HG03060 (cell line): ENCODE results near the gene KRT2.

ENCODE experiments used
- ATAC-seq: cut with Tn5 transposase; IDR thresholded peaks from one replicate; pipeline ENCODE4 v1.9.1; 2021; ENCODE audit warnings: low read depth, moderate number of reproducible peaks; ENCODE audit not compliant: unreplicated experiment

The KRT2 gene

DNA sequence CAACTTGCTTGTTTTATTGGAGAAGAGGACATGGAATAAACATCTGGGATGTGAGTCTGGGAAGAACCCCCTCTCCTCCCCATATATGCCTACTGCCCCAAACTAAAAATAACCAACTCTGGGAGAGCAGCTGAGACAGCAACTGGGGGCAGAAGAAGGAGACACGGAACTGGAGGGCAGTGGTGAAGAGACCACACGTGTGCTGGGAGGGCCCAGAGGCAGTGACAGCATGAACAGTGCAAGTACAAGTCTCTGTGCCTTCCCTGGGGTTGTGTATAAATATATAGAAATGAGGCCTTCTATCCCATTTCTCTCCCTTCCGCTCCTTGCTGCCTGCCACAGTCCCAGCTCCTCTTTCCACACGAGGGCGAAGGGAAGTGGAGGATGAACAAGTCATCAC lies 29.7 kb downstream of the KRT2 start:
- no peak for ATAC-seq

DNA sequence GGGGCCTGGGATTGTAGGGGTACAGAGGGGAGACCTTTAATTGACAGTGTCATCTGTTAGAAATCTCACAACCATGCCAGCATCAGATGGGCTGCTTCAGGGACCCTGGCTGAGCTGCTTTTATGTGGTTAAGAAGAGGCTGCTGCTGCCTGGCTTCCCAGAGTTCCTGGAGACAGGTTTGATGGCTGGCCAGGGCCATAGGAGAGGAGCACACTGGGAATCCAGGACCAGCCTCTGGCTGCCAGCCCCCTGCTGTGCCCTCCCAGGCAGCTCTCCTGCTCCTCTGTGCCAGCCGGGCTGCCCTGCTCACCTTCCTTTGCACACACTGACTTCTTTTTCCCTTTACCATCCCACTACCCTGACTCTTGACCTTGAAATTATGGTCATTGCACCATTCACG lies 33.1 kb downstream of the KRT2 start:
- no peak for ATAC-seq

DNA sequence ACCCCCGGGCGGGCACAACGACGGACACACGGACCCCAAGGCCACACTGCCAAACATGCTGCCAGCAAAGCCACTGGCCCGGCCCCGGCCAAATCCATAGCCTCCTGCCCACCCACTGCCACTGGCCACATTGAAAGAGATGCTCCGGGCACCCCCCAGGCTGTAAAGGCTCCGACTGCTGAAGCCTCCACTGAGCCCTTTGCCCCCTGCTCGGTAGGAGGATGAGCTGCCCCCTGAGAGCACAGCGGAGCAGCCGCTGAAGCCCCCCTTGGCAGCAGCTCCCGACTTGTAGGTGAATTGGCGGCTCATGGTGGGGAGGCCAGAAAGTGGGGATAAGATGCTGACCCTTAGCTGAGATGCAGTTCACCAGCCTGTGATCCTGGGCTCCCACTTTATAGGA lies 33.8 kb downstream of the KRT2 start, which contains the start of gene KRT73:
Gene KRT73, minus strand, starts transcription at position 344 of the 400 bp plus-strand sequence. Its CDS starts 35 bp downstream, at position 309.
- no peak for ATAC-seq

- no peak for ATAC-seq
These were observed 34.6 kb downstream of the KRT2 start for GRCh38 chr12:52617403-52617785.

DNA sequence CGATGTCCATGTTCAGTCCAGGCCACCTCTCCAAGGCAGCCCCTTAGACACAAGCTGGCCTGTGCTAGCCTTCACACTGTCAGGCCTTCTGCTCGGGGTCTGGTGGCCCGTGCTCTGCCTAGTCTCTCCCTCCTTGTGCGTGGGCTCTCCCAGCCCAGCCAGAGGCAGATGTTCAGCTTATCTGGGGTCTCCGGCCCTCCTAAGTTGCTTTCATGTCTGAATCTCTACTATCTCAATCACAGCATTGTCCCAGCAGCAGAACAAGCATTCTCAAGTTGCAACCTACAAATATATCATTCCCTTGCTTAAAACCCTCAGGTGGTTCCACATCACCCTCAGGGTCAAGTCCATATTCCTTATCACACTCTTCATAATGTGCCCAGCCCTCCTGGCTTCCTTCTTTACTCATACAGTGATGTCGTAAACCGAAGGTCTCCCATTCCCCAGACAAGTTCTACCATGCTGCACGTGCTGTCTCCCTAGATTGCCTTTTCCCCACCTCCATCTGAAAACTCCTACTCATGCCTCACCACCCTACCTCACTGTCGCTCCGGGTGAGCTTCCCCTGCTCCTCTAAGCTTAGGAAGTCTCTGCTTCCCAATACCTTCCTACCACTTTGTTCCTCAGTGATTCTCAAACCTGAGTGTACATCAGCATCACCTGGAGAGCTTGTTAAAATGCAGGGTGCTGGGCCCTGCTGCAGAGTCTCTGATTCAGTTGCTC lies 35.2 kb downstream of the KRT2 start:
- no peak for ATAC-seq

DNA sequence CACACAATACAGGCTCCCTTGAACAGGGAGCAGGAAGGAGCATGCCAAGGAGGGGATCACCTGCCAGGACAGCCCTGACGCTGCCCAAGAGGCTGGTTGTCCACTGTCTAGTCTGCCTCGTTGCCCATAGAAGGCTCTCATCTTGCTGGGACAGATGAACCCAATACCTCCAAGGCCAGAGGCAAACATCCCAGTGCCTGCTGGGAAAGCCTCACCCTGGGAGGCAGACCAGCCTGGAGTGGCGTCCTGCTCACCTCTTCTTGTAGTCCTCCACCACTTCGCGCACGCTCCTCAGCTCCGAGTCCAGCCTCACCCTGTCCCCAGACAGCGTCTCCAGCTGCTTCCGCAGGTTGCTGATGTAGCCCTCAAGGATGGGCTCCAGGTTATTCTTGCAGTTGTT lies 36.1 kb downstream of the KRT2 start:
- no peak for ATAC-seq

DNA sequence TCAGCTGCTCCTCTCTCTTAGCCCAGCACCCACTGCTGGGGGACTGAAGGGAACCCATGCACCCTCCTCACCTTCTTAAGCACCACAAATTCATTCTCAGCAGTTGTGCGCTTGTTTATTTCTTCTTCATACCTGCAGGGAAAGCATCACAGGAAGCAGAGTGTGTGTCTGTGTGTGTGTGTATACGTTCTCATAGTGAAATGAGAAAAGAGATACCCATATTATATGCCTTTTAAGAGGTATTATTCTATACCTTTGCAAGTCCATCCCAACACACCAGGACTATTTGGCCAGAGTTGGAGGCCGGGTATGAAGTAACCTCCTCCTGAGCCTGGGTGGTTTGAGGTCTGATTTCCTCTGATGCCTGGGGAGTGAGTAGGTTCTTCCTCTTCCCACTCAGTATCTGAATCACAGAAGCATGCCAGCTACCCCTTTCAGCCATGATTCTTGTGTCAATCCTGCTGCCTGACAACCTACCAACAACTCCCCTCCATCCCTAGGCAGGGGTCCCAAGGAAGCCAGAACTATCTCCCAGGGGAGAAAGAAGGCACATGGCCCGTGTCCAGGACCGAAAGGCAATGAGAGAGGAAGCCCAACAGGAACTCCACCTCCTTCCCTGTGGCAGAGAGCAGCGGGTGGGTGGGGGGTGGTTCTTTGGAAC lies 36.7 kb downstream of the KRT2 start:
- no peak for ATAC-seq

DNA sequence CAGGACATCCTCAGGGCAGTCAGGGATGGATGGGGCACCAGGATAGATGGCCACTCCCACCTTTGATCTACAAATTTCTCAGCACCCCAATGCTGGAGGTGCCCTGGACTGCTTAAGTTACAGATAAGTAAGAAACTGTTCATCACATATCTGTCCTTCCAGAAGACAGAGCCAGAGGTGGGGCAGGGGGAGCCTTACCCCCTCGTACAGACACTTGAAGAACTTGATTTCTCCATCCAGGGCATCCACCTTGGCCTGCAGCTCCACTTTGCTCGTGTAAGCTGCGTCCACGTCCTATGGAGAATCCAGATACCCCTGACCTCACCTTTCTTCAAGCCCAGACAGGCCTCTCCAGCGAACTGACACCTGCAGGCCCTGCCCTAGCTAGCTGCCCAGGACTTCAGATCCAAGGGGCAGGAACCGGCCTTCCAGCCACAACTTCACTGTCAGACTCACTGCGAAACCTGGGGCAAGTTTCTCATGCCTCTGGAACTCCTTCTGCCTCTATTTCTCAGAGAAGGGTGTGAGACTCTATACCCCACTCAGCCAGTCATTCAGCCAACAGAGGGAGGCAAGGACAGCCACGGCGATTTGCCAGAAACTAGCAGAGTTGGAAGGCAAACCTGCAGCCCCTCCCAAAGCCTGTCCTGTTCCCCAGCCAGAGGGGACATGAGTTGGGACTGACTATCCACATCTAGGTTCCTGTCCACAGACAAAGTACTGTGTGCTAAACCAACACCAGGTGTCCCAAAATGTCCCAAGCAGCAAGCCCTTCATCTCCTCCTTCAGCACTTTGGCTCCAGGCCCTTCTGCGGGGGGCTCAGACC lies 37.4 kb downstream of the KRT2 start:
- no peak for ATAC-seq

- ATAC-seq: no peak
These were observed 38.5 kb downstream of the KRT2 start for GRCh38 chr12:52613384-52614030.

GRCh38 chr12:52612431-52613383 lies 39.3 kb downstream of the KRT2 start:
- ATAC-seq: no peak

GRCh38 chr12:52611080-52611468 lies 40.9 kb downstream of the KRT2 start:
- ATAC-seq: no peak

DNA sequence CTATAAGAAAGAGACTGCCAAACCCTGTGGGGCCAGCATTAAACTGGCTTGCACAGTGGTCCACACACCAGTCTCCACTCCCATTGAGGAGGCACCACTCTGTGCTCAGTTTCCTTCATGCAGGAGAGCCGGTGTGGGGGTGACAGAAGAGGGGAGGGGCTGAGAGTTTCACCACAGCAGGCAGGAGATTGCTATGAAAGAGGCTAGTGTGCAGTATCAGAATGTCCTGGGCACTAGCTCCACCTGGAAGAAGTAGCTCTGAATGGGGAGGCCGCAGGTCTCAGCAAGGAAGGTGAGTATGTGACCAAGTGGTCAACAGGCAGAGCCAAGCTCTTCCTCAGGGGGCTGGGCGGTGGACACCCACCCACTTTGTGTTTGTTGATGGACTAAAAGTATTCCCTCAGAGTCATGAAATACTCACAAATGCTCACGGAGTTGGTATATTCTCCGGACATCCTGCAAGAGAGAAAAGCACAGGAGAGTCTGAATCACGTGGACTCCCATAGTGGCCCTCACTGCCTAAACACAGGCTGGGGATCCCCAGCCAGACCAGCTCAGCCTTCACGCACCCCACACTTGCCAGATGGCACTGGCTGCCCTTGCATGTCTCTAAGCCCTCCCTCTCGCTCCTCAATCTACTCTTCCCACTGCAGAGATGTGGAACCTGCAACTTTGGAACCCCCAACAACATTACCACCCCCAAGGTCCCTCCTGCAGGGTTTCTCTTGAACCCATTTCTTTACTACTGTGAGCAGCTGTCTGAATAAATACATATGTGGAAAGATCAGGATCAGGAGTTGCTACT lies 43.0 kb downstream of the KRT2 start:
- no peak for ATAC-seq

DNA sequence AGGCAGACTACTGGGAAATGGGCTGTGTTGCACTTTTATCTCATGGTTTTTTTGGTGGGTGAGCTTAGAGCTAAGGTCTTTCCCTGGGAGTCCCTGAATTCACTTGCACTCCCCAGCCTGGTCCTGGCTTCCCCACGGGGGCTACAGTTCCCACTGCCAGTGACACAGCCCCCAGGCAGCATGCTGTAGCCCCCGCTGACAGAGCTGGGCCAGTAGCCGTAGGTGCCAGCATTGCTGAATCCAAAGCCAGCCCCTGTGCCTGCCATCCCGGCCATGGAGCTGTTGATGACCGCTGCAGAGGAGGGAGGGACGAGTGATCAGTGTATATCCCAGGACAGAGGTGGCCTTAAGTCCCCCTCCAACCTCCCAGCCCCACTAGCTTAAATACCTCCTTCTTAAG lies 43.9 kb downstream of the KRT2 start:
- no peak for ATAC-seq

GRCh38 chr12:52607314-52607713 lies 44.7 kb downstream of the KRT2 start:
- ATAC-seq: no peak

DNA sequence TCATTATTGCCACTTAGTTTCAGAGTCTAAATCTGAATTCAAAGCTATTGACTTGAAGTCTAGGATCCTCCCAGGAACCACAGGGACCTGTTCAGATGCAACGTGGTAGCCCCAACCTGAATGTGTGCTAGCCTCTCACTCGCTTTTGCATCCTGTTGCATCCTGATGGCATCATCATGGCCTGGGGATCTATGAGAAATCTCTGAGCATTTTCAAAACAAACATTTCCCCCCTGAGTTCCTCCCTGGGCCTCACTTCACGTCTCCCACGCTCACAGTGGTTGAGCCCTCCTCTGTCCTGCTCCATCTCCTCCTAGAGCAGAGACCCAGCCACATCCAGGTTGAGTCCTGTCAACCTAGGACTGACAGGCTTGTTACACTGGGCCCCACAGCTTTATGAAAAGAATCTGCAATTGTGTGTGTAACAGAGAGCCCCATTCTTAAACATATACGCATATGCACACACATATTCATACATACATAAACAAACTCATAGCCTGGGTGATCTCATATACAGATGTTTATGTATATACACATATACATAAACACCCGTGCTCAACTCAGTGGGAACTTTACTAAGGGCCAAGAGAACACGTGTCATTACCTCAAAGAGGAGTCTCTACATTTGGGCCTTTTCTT lies 45.3 kb downstream of the KRT2 start:
- ATAC-seq: no peak

DNA sequence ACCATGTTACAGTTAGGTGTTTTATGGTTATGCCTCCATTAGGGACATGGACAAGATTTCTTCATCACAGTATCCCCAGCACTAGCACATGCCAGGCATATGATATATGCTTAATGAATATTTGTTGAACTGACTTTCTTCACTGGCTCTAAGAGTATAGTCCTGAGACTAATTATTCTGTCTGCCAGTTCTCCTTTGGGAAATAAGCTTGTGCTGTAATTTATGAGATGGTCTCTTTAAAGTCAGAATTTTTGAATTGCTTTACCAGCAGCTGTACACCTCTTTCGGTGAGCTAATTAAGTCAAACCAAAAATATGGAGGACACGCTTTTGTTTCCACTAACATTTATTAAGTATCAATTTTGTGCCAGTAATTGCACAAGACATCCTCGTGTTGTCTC lies 45.9 kb downstream of the KRT2 start:
- no peak for ATAC-seq

- ATAC-seq: no peak
These were observed 46.5 kb downstream of the KRT2 start for GRCh38 chr12:52605542-52605941.

- ATAC-seq: no peak
These were observed 47.2 kb downstream of the KRT2 start for GRCh38 chr12:52604859-52605258.

- ATAC-seq: no peak
These were observed 48.7 kb downstream of the KRT2 start for GRCh38 chr12:52603314-52603713.
